GDM1 (cell line): ENCODE results near the gene TM9SF3.

Source experiments
- DNase-seq: peaks from one replicate; lab custom pipeline; 2025; lab: John Stamatoyannopoulos, UW

TM9SF3 gene

DNA sequence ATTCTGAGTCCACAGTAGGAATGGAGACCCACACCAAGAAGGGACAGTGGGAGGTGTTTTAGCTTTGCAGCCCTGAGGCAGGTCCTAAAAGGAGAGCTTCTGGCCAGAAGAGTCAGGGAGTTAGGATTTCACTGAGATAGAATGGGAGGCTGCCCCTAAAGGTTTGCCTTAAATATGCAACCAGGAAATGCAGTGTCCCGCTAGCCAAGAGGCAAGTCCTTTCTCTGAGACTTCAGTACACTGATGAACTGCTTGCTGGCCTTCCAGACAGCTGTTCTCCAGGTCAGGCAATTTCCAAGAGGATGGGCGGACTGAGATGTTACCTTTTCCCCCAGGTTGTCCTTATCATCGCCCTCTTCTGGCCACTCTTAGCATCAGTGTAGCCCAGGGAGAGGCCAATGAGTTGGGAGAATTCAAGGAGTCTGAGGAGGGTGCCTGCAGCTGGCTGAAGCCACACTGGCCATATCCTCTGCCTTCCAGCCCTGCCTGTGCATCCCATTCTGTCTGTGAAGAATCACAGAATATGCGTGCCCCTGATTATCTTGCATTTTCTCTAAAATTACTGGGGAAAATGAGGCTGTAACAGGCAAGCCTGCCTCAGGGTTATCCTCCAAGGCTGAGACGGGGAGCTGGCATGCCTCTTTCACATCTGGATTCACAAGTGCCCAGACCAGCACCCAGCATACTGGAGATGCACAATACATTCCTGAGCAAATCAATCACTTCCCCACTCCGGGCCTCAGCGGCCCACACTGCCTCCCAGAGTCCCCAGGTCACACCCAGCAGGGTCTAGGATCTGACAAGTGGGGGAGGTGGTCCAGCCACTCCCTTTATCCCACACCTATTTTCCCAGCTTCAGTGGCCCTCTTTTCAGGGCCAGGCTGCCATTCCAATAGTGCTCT lies 75.5 kb downstream of the TM9SF3 start:
- DNase-seq, result peak; percentile 26

- no peak for DNase-seq
These were observed 77.7 kb downstream of the TM9SF3 start for GRCh38 chr10:96509017-96509641.

DNA sequence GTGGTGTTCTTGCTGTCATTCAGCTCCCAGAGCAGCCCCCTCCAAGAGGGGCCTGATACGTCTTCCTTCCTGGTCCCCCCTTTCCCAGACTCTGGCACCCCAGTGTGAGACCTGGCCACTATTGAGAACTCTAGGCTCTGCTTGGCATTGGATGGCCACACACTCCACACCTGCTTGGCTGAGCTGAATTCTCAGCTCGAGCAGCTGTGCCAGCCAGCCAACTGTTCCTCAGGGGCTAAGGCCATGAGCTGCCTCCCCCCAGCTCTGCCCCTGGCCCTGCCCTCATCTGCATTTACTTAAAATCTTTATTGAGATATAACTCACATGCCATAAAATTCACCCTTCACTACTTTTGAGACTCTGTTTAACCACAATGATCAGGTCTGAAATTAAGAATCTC lies 79.8 kb downstream of the TM9SF3 start:
- no peak for DNase-seq

DNA sequence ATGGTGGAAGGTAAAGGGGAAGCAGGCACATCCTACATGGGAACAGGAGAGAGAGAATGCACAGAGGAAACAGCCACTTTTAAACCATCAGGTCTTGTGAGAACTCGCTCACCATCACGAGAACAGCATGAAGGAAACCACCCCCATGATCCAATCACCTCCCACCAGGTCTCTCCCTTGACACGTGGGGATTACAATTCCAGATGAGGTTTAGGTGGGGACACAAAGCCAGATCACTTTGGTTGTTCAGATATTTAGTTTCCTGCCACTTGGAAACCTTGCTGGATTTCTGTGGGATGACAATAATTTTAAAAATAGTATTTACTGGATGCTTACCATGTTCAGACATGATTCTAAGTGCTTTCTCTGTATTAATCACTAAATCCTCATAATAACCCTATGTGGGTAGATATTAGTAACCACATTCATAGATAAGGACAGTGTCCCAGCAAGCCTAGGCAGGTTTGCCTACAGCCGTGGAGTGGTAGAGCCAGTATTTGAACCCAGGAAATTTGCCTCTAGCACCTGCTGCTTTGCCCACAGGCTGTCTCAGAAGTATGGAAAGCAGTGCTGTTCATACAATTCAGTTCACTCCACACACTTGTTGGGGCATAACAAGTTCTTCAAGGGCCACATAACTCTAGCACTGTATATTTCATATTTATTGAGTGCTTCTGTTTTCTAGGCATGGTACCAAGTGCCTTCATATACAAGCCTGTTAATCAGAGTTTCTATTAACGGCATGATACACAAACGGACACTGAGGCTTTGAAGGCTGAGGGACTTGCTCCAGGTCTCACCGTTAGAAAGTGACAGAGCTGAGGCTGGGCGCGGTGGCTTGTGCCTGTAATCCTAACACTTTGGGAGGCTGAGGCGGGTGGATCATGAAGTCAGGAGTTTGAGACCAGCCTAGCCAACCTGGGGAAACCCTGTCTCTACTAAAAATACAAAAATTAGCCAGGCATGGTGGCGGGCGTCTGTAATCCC lies 81.4 kb downstream of the TM9SF3 start:
- no peak for DNase-seq

- no peak for DNase-seq
These were observed 84.1 kb downstream of the TM9SF3 start for GRCh38 chr10:96502561-96503282.

DNA sequence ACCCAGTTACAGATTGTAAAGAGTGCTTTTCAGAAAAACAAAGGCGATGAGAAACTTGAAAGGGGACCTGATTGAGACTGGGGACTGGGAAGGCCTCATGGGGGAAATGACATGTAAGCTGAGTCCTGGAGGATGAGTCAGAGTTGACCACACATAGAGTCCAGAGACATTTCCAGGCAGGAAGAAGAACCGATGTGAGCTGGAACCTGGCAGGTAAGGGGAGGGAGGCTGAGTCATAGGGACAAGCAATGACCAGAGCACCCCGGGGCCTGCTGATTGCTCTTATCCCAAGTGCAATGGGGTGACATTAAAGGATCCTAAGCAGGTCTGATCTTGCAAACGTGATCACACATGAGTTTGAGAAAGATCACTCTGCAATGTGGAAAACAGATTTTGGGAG lies 84.8 kb downstream of the TM9SF3 start:
- no peak for DNase-seq

- DNase-seq, result no peak
These were observed 86.3 kb downstream of the TM9SF3 start for GRCh38 chr10:96500519-96500918.

DNA sequence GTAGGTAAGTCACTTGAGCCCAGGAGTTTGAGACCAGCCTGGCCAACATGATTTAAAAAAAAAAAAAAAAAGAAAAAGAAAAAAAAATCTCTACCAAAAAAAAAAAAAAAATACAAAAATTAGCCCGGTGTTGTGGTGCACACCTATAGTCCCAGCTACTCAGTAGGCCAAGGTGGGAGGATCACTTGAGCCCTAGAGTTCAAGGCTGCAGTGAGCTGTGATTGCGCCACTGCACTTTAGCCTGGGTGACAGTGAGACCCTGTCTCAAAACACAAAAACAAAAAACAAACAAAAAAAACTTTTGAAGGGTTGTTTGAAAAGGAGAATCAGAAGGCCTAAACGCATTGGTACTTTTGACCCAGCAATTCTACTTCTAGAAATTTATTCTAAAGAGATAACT lies 86.8 kb downstream of the TM9SF3 start:
- DNase-seq, result no peak

GRCh38 chr10:96497391-96497790 lies 89.4 kb downstream of the TM9SF3 start:
- no peak for DNase-seq

- no peak for DNase-seq
These were observed 90.4 kb downstream of the TM9SF3 start for GRCh38 chr10:96496281-96496925.

GRCh38 chr10:96495544-96495943 lies 91.3 kb downstream of the TM9SF3 start:
- DNase-seq, result no peak

DNA sequence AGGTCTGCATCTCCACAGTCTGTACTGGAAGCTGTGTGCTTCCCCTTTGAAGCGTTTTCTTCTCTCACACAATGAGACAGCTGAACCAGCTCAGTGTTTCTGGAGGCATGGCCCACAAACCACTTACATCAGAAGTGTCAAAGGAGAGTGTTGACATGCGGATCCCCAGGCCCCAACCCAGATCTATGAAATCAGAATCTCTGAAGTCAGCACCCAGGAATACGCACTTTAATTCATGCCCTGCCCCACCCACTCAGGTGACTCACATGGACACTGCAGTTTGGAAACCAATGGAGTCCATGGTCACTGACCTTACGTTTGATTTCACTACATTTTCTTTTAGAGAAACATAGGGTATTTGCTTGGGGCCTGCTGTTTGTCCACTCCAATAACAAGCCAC lies 92.1 kb downstream of the TM9SF3 start:
- DNase-seq, result no peak

- DNase-seq, result no peak
These were observed 92.8 kb downstream of the TM9SF3 start for GRCh38 chr10:96493871-96494525.

- no peak for DNase-seq
These were observed 93.6 kb downstream of the TM9SF3 start for GRCh38 chr10:96493254-96493653.

GRCh38 chr10:96491303-96491702 lies 95.5 kb downstream of the TM9SF3 start:
- DNase-seq, result no peak

DNA sequence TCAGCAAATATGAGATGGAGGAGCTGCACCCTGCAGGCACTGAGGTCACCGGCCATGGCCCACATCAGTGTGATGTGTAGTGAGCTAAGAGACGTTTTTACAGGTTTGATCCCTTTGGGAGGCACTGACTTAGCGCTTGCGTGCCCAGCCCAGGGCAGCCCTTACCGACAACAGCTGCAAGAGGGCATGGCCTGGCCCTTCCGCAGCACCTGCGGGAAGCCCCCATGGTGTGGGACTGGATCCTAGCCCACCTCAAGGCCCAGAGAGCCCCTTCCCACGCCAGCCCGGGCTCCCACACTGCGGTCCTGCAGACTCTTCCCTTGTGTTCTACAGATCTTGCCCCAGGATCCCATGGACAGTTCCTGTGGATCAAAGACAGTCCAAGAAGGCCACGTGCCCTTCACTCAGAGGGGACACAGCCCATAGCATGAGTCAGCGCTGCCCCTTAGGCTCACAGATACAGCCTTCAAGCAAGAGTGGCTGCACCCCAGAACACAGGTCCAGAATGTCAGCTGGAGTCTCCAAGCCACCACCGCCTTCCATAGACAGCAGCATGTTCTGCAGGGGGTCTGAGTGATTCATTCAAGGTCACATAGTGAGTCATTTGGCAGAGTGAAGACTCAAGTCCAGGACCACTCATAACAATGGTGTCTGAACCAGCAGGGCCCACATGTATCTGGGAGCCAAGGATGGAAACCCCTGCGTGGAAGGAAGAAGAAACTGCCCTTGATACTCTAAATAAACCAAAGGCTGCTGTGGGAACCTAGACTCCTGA lies 98.5 kb downstream of the TM9SF3 start:
- no peak for DNase-seq

GRCh38 chr10:96482815-96483588 lies 103.8 kb downstream of the TM9SF3 start:
- no peak for DNase-seq

- DNase-seq, result no peak
These were observed 108.5 kb downstream of the TM9SF3 start for GRCh38 chr10:96478355-96478754.

DNA sequence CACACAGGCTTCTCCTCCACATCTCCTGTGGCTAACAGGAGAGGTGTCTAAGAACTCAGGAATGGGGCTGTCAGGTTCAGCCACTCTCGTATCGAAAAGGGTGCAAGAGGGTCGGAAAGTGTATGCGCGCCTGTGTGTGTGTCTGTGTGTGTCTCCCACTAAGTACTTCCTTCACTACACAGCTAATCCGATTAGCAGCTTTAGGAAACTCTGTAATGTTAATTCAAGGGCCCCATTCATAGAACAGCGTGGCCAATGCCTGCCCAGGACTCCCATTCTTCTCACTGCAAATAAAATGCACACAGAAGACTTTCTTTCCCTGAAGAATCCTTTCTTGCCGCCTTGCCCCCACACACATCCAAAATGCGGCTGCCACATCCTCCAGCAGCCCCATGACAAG lies 112.9 kb downstream of the TM9SF3 start:
- no peak for DNase-seq
